Measurements from ENCODE around the gene PPP2R2B.
"Not testable (repeated sequence)": the region's sequence is repeated elsewhere in the genome, so short reads cannot be mapped to it uniquely, and the experiment has no call there.

The PPP2R2B gene

GRCh38 chr5:146745931-146746577 is 132.5 kb downstream of the PPP2R2B start:
- no peak overlapping the region for H3K4me3 ChIP-seq (replicated peaks; ENCODE audit: low read depth, low read length)
- DNase-seq (ENCODE audit: extremely low read depth, insufficient read length): no peak
- no peak for TF ChIP-seq CTCF (IDR thresholded peaks at IDR 0.05; ENCODE audit: insufficient read depth, low read length, poor library complexity, severe bottlenecking)
- no peaks in the 10 kb centered on the region for H3K36me3 ChIP-seq (ENCODE audit: control insufficient read depth, insufficient read depth, low read length)
- H3K27me3 ChIP-seq (replicated peaks; ENCODE audit: control insufficient read depth, insufficient read depth, low read length): no peaks in the 10 kb centered on the region; the same call in 1 of the 2 replicates

- H3K36me3 ChIP-seq (ENCODE audit: control insufficient read depth, insufficient read depth, low read length): no peaks in the 10 kb centered on the region
- TF ChIP-seq CTCF (IDR thresholded peaks at IDR 0.05; ENCODE audit: insufficient read depth, low read length, poor library complexity, severe bottlenecking): no peak
- no peaks in the 10 kb centered on the region; the same call in 1 of the 2 replicates for H3K27me3 ChIP-seq (replicated peaks; ENCODE audit: control insufficient read depth, insufficient read depth, low read length)
- H3K4me3 ChIP-seq (replicated peaks; ENCODE audit: low read depth, low read length): no peak overlapping the region
- DNase-seq (ENCODE audit: extremely low read depth, insufficient read length): no peak
These were observed 134.3 kb downstream of the PPP2R2B start for GRCh38 chr5:146744068-146744745.

- Histone ChIP-seq H3K4me3 (replicated peaks; ENCODE audit: low read depth, low read length) (no peak overlapping the region), H3K36me3 (ENCODE audit: control insufficient read depth, insufficient read depth, low read length) (no peaks in the 10 kb centered on the region), H3K27me3 (replicated peaks; ENCODE audit: control insufficient read depth, insufficient read depth, low read length) (no peaks in the 10 kb centered on the region)
- no peak for TF ChIP-seq CTCF (IDR thresholded peaks at IDR 0.05; ENCODE audit: insufficient read depth, low read length, poor library complexity, severe bottlenecking)
- DNase-seq (ENCODE audit: extremely low read depth, insufficient read length): no peak
These were observed 143.5 kb downstream of the PPP2R2B start for GRCh38 chr5:146734936-146735577.

GRCh38 chr5:146732962-146733361 is 145.6 kb downstream of the PPP2R2B start:
- no peak for TF ChIP-seq CTCF (IDR thresholded peaks at IDR 0.05; ENCODE audit: insufficient read depth, low read length, poor library complexity, severe bottlenecking)
- no peaks in the 10 kb centered on the region for H3K27me3 ChIP-seq (replicated peaks; ENCODE audit: control insufficient read depth, insufficient read depth, low read length)
- DNase-seq (ENCODE audit: extremely low read depth, insufficient read length): no peak
- no peaks in the 10 kb centered on the region for H3K36me3 ChIP-seq (ENCODE audit: control insufficient read depth, insufficient read depth, low read length)
- H3K4me3 ChIP-seq (replicated peaks; ENCODE audit: low read depth, low read length): no peak overlapping the region

- no peak for TF ChIP-seq CTCF (IDR thresholded peaks at IDR 0.05; ENCODE audit: insufficient read depth, low read length, poor library complexity, severe bottlenecking)
- DNase-seq (ENCODE audit: extremely low read depth, insufficient read length): no peak
These were observed 146.5 kb downstream of the PPP2R2B start for GRCh38 chr5:146731909-146732659.

GRCh38 chr5:146728746-146729145 is 149.8 kb downstream of the PPP2R2B start:
- not testable (repeated sequence) for H3K36me3 ChIP-seq (ENCODE audit: control insufficient read depth, insufficient read depth, low read length); H3K4me3 ChIP-seq (replicated peaks; ENCODE audit: low read depth, low read length); DNase-seq (ENCODE audit: extremely low read depth, insufficient read length); H3K27me3 ChIP-seq (replicated peaks; ENCODE audit: control insufficient read depth, insufficient read depth, low read length)

More at GRCh38 chr5:146731909-146732659, 146.5 kb downstream of the PPP2R2B start:
- Histone ChIP-seq H3K36me3 (ENCODE audit: control insufficient read depth, insufficient read depth, low read length) (no peaks in the 10 kb centered on the region), H3K27me3 (replicated peaks; ENCODE audit: control insufficient read depth, insufficient read depth, low read length) (no peaks in the 10 kb centered on the region), H3K4me3 (replicated peaks; ENCODE audit: low read depth, low read length) (no peak overlapping the region)

Measured in GM06990 (cell line).